Osteoblast (primary cell): ENCODE measurements around the gene RFPL2. TPM values are rescaled to one million over a fixed set of nuclear protein-coding genes. Genes with fewer than 3 reads are reported as not detected.

Experiments used
- DNase-seq: peaks from one replicate; pipeline ENCODE4 v3.0.0; 2011; ENCODE audit warnings: low spot score, mixed read lengths; ENCODE audit not compliant: insufficient read length; ENCODE audit errors: missing footprints
- H2AFZ ChIP-seq: 2 replicates; pipeline ENCODE4 v1.6.0; 2011; ENCODE audit warnings: mild to moderate bottlenecking, low read length
- H3K27ac ChIP-seq: 2 replicates; pipeline ENCODE4 v1.5.1; 2011; ENCODE audit warnings: mild to moderate bottlenecking, low read depth, low read length, moderate library complexity
- H3K27me3 ChIP-seq: 2 replicates; pipeline ENCODE4 v1.6.0; 2012; ENCODE audit warnings: mild to moderate bottlenecking, control low read depth, inconsistent platforms, low read length, moderate library complexity; ENCODE audit not compliant: insufficient read depth
- H3K36me3 ChIP-seq: 2 replicates; pipeline ENCODE4 v1.5.1; 2011; ENCODE audit warnings: mild to moderate bottlenecking, low read length, control low read depth, moderate library complexity; ENCODE audit not compliant: insufficient read depth
- H3K4me1 ChIP-seq: 2 replicates; pipeline ENCODE4 v1.5.1; 2011; ENCODE audit warnings: mild to moderate bottlenecking, low read length, control low read depth, moderate library complexity; ENCODE audit not compliant: insufficient read depth
- H3K4me2 ChIP-seq: 2 replicates; pipeline ENCODE4 v1.6.0; 2011; ENCODE audit warnings: mild to moderate bottlenecking, low read length; ENCODE audit not compliant: insufficient read depth
- H3K4me3 ChIP-seq: fragments of 200-600 bp; sonication (generic); 3 replicates; pipeline ENCODE4 v1.5.1; 2012; ENCODE audit warnings: mild to moderate bottlenecking, low read length, inconsistent platforms; ENCODE audit not compliant: insufficient read depth
- H3K79me2 ChIP-seq: 2 replicates; pipeline ENCODE4 v1.6.0; 2012; ENCODE audit warnings: mild to moderate bottlenecking, low read length, control low read depth, inconsistent platforms; ENCODE audit not compliant: insufficient read depth
- H3K9me3 ChIP-seq: 2 replicates; pipeline ENCODE4 v1.5.1; 2011; ENCODE audit warnings: low read depth, low read length, control low read depth
- H4K20me1 ChIP-seq: 2 replicates; pipeline ENCODE4 v1.6.0; 2012; ENCODE audit warnings: mild to moderate bottlenecking, low read length, control low read depth; ENCODE audit not compliant: insufficient read depth
- total RNA-seq: library from RNA; depleted of rRNA; stranded (reverse); fragments of >200 nt; gene quantifications from 2 replicates; pipeline ENCODE4 v1.2.3, GENCODE V29; 2012
- TF ChIP-seq, protein P1 (sequence below): IDR thresholded peaks from 2 replicates; pipeline ENCODE4 v1.5.1; 2011; ENCODE audit warnings: mild to moderate bottlenecking, low read depth, low read length, moderate library complexity; ENCODE audit errors: extremely low read depth

The RFPL2 gene
- total RNA-seq, 1 donor: not detected

GRCh38 chr22:32245042-32245441 lies 40.2 kb upstream of the RFPL2 start:
- Histone ChIP-seq H3K9me3 (no peaks in the 10 kb centered on the region), H3K4me2 (no peak overlapping the region), H3K27ac (no peak overlapping the region), H3K4me1 (no peaks in the 10 kb centered on the region), H3K4me3 (no peak overlapping the region), H4K20me1 (no peaks in the 10 kb centered on the region), H3K36me3 (no peaks in the 10 kb centered on the region), H3K79me2 (no peaks in the 10 kb centered on the region), H2AFZ (no peak overlapping the region), H3K27me3 (peaks cover 4% of the 10 kb centered on the region)
- TF ChIP-seq, protein P1, sequence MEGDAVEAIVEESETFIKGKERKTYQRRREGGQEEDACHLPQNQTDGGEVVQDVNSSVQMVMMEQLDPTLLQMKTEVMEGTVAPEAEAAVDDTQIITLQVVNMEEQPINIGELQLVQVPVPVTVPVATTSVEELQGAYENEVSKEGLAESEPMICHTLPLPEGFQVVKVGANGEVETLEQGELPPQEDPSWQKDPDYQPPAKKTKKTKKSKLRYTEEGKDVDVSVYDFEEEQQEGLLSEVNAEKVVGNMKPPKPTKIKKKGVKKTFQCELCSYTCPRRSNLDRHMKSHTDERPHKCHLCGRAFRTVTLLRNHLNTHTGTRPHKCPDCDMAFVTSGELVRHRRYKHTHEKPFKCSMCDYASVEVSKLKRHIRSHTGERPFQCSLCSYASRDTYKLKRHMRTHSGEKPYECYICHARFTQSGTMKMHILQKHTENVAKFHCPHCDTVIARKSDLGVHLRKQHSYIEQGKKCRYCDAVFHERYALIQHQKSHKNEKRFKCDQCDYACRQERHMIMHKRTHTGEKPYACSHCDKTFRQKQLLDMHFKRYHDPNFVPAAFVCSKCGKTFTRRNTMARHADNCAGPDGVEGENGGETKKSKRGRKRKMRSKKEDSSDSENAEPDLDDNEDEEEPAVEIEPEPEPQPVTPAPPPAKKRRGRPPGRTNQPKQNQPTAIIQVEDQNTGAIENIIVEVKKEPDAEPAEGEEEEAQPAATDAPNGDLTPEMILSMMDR: no peak
- DNase-seq: no peak

DNA sequence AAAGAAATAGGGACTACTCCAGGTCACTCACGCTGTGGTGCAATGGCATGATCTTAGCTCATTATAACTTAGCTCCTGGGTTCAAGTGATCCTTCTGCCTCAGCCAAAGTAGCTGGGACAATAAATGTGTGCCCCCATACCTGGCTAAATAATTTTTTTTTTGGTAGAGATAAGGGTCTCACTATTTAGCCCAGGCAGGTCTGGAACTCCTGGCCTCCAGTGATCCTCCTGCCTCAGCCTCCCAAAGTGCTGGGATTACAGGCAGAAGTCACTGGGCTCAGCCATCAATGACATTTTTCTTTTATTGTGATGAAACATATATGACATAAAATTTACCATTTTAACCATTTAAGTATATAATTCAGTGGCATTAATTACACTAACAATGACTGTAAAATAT lies 39.7 kb upstream of the RFPL2 start:
- Histone ChIP-seq H3K36me3 (no peaks in the 10 kb centered on the region), H3K9me3 (no peaks in the 10 kb centered on the region), H4K20me1 (no peaks in the 10 kb centered on the region), H3K27ac (no peak overlapping the region), H3K79me2 (no peaks in the 10 kb centered on the region), H3K4me3 (no peak overlapping the region), H3K27me3 (peaks cover 4% of the 10 kb centered on the region), H2AFZ (no peak overlapping the region), H3K4me2 (no peak overlapping the region), H3K4me1 (no peaks in the 10 kb centered on the region)
- TF ChIP-seq, protein P1: no peak
- no peak for DNase-seq

DNA sequence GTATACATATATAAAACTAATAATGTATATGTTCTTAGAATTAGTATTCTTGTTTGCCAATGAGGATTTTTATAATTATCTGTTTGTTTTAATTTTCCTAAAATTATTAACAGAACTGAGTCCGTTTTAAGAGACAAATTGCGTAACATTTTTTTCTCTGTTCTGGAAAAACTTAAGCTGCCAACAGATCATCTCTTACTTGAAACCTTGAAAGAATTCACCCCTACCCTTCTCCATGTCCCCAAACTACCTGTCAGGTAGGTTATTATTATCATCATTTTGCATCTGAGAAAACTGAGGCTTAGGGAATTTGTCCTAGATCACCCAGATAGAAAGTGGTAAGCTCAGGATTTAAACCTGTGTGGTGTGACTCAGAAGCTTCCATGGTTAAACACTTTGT lies 35.6 kb upstream of the RFPL2 start:
- Histone ChIP-seq H3K4me2 (no peak overlapping the region), H3K36me3 (no peaks in the 10 kb centered on the region), H2AFZ (no peak overlapping the region), H3K27ac (no peak overlapping the region), H4K20me1 (no peaks in the 10 kb centered on the region), H3K79me2 (no peaks in the 10 kb centered on the region), H3K27me3 (peaks cover 4% of the 10 kb centered on the region), H3K9me3 (no peaks in the 10 kb centered on the region), H3K4me3 (no peak overlapping the region), H3K4me1 (no peaks in the 10 kb centered on the region)
- TF ChIP-seq, protein P1: no peak
- no peak for DNase-seq

DNA sequence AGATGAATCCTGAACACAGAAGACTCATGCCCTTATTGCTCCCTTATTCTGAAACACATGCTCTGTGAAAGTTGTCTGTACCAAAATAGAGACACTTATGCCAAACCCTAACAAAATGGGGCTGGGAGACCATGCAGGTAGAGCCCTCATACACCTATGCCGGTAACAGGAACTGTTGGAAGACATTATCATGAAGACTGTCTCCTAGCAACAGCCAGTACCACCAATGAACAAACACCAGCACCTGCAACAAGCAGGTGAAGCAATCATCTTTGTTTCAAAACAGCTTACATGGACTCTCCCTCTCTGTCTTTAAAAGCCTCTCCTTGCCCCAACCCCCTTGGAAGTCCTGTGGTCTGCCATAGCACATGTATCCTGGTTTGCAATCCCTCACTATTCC lies 33.0 kb upstream of the RFPL2 start:
- no peaks in the 10 kb centered on the region for H3K79me2 ChIP-seq
- no peak overlapping the region for H3K4me3 ChIP-seq
- no peak overlapping the region for H3K27ac ChIP-seq
- H4K20me1 ChIP-seq: no peaks in the 10 kb centered on the region
- no peaks in the 10 kb centered on the region for H3K4me1 ChIP-seq
- H2AFZ ChIP-seq: no peak overlapping the region
- no peak for DNase-seq
- TF ChIP-seq, protein P1: no peak
- H3K36me3 ChIP-seq: no peaks in the 10 kb centered on the region
- no peaks in the 10 kb centered on the region for H3K9me3 ChIP-seq
- no peak overlapping the region for H3K4me2 ChIP-seq
- peaks cover 4% of the 10 kb centered on the region for H3K27me3 ChIP-seq
